ENCODE results near the gene SGK1.

SGK1 gene

GRCh38 chr6:134318236-134318973 is 493 bp upstream of the SGK1 start:
- no peak for TF ChIP-seq GATA2 (IDR thresholded peaks at IDR 0.05; ENCODE audit: low read depth, low read length)
- no peak for TF ChIP-seq GATA3 (IDR thresholded peaks at IDR 0.05; ENCODE audit: low read depth, low read length)

GRCh38 chr6:134316733-134317431 is 1.0 kb downstream of the SGK1 start:
- TF ChIP-seq GATA3 (IDR thresholded peaks at IDR 0.05; ENCODE audit: low read depth, low read length), result no peak
- TF ChIP-seq GATA2 (IDR thresholded peaks at IDR 0.05; ENCODE audit: low read depth, low read length), result no peak

DNA sequence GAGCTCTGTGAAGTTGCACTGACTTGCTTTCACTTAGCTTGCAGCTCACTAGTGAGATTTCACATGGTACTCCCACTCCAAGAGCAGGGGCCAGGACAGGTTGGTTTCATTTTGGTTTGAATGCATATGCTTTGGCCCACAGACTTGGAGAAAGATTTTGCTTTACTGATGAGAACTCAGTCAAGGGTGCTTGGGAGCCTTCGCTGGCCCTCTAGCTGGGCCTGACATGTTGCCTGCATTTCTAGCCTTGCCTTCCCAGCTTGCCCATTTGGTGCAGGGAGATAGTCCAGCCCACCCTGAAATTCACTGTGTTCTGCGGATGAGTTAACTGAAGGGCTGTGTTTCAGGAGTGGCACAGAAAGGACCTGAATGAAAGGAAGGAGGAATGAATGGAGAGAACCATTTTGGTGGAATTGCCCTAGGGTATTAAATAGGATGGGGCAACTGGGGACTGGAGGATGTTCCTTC is 1.9 kb downstream of the SGK1 start:
- TF ChIP-seq GATA2 (IDR thresholded peaks at IDR 0.05; ENCODE audit: low read depth, low read length) (no peak), GATA3 (IDR thresholded peaks at IDR 0.05; ENCODE audit: low read depth, low read length) (no peak)

GRCh38 chr6:134315189-134315588 is 2.7 kb downstream of the SGK1 start:
- no peak for TF ChIP-seq GATA2 (IDR thresholded peaks at IDR 0.05; ENCODE audit: low read depth, low read length)
- TF ChIP-seq GATA3 (IDR thresholded peaks at IDR 0.05; ENCODE audit: low read depth, low read length), result no peak

GRCh38 chr6:134314006-134314821 is 3.7 kb downstream of the SGK1 start:
- TF ChIP-seq GATA2 (IDR thresholded peaks at IDR 0.05; ENCODE audit: low read depth, low read length), result no peak
- TF ChIP-seq GATA3 (IDR thresholded peaks at IDR 0.05; ENCODE audit: low read depth, low read length), result no peak

DNA sequence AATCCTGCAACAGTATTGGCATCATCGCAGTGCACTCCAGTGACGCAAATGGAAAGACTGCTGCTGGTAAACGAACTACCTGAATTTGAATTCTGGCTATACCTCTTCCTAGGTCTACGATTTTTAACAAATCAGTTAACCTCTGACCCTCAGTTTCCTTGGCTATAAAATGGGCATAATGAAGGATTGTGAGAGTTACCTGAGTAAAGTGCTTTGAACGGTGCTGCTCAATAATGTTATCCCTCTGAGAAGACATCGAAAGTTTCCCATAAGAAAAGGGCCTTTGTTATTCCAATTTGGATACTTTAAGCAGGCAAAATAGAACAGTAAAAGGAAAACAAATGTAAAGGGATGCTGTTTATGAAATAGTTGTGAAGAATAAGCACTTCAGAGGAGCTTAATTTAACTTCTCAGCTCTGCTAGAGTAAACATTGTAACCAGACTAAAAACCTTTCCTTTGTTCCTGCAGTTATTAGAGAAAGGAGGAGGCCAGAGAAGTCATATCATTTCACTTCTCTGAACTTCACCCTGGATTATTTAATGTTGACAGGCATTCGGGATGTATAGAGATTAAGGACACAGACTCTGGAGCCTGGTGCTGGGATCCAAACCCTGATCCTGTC is 5.8 kb downstream of the SGK1 start:
- no peak for TF ChIP-seq GATA3 (IDR thresholded peaks at IDR 0.05; ENCODE audit: low read depth, low read length)
- no peak for TF ChIP-seq GATA2 (IDR thresholded peaks at IDR 0.05; ENCODE audit: low read depth, low read length)

DNA sequence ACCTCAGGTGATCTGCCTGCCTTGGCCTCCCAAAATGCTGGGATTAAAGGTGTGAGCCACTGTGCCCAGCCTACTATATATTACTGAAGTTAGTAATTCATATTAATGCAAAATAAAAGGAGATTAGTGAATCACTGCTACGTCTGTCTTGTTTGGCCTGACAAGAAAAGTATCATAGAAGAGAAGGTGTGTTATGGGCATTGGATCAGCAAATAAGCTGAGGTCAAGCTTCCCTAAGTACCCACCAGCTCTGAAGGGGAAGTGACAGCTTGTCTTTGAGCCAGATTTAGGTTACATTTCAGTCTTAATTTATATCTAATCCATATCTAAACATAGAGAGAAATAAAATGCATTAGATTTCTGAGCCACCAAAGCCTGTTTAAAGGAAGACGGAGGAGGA is 7.1 kb downstream of the SGK1 start:
- TF ChIP-seq GATA2 (IDR thresholded peaks at IDR 0.05; ENCODE audit: low read depth, low read length) (no peak), GATA3 (IDR thresholded peaks at IDR 0.05; ENCODE audit: low read depth, low read length) (no peak)

DNA sequence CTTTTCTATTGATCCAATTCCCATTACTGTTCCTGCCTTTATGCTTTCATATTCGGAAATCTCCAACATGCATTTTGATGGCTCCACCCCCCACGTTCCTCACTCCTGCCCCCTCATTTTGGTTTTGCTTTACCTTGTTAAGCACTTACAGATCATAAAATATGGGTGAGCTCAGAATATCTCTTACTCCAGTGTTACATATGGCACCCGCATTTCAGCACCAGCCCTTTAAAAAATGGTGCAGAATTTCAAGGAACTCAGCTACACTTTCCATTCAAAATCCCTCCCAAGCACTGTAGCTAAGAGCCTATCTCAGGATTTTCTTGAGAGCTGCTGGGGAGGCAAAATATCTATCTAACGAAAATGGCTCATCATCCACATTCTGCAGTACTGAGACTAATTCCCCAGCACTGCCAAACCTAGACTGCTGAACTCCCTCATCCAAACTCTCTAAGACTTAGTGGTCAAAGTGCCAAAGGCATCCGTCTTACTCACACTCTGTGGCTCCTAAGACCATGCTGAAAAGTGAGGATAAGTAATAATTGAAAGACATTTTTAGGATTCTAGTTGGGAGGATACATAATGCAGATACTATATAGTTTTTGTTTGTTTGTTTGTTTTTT is 7.8 kb downstream of the SGK1 start:
- TF ChIP-seq GATA2 (IDR thresholded peaks at IDR 0.05; ENCODE audit: low read depth, low read length), result no peak
- TF ChIP-seq GATA3 (IDR thresholded peaks at IDR 0.05; ENCODE audit: low read depth, low read length), result no peak

- TF ChIP-seq GATA3 (IDR thresholded peaks at IDR 0.05; ENCODE audit: low read depth, low read length) (no peak), GATA2 (IDR thresholded peaks at IDR 0.05; ENCODE audit: low read depth, low read length) (no peak)
These were observed 8.7 kb downstream of the SGK1 start for GRCh38 chr6:134309227-134309626.

DNA sequence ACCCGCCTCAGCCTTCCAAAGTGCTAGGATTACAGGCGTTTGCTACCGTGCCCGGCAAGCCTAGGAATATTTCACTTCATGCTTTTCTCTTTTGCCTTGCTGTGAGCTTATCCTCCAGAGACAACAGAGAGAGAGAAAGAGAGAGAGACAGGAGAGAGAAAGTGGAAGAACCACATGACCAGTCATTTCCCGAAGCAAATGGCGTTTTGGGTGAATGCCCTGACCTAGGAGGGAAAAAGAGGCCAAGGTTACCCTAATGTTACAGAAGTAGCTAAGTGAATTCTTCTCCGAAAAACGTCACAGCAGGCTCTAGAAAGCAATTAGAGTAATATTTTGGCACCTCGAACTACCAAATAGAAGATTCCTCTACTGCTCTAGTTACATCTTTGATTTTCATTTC is 9.1 kb downstream of the SGK1 start:
- TF ChIP-seq GATA2 (IDR thresholded peaks at IDR 0.05; ENCODE audit: low read depth, low read length) (no peak), GATA3 (IDR thresholded peaks at IDR 0.05; ENCODE audit: low read depth, low read length) (no peak)

- TF ChIP-seq GATA3 (IDR thresholded peaks at IDR 0.05; ENCODE audit: low read depth, low read length) (no peak), GATA2 (IDR thresholded peaks at IDR 0.05; ENCODE audit: low read depth, low read length) (no peak)
These were observed 10.0 kb downstream of the SGK1 start for GRCh38 chr6:134307870-134308269.

DNA sequence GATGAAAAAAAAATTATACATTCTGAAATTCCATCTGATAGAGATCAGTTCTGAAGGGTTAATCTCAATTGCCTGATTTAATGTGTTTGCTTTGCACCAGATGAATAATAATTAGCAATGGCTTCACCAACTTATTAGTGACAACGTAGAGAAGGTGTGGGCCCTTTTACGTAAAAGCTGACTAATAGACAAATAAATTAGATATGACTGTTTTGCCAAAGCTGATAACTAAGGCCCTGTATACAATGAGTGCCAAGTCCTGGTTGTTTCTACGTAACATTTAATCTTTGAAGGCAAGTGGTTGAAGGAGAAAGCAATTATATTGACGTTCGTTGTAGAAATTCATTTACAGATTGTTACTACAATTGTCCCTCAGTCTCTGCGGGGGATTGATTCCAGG is 10.8 kb downstream of the SGK1 start:
- no peak for TF ChIP-seq GATA3 (IDR thresholded peaks at IDR 0.05; ENCODE audit: low read depth, low read length)
- TF ChIP-seq GATA2 (IDR thresholded peaks at IDR 0.05; ENCODE audit: low read depth, low read length), result no peak

DNA sequence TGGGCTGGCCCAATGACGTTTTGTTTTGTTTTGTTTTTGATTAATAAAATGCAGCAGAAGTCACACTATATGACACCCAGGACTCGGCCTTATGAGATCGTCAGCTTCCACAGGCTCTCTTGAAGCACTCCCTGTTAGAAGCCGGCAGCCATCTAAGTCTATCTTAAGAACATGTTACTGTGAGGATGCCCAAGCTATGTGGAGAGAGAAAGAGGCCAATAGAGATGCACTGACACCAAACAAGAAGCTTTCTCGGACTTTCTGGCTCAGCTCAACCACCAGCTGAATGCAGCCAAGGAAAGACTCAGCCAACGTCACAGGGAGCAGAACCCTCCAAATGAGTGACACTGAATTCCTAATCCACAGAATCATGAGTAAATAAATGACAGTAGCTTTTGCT is 14.0 kb downstream of the SGK1 start:
- no peak for TF ChIP-seq GATA3 (IDR thresholded peaks at IDR 0.05; ENCODE audit: low read depth, low read length)
- TF ChIP-seq GATA2 (IDR thresholded peaks at IDR 0.05; ENCODE audit: low read depth, low read length), result no peak

All from SH-SY5Y (cell line).